ENCODE data around the gene AWAT2. TPM values are rescaled to one million over a fixed set of nuclear protein-coding genes. Genes with fewer than 3 reads are reported as not detected.

Gene AWAT2
- total RNA-seq, 4 donors from 2014 or later: not detected

GRCh38 chrX:70026851-70027200 lies 22.9 kb downstream of the AWAT2 start:
- 60 to 68% methylated on average over 4 of the region's 4 CpGs for WGBS, 2 donors
- Histone ChIP-seq H3K4me3 (no peak overlapping the region), H3K36me3 (no peaks in the 10 kb centered on the region), H3K27me3 (no peaks in the 10 kb centered on the region), H3K4me1 (no peaks in the 10 kb centered on the region), H3K9me3 (no peaks in the 10 kb centered on the region), H3K27ac (no peak overlapping the region)
- no peak for TF ChIP-seq POLR2A (IDR thresholded peaks at IDR 0.05)
- no peak for TF ChIP-seq CTCF (IDR thresholded peaks at IDR 0.05)
- intact Hi-C loops (cut with DNase I): no loop called here
- DNase-seq: no peak

GRCh38 chrX:70026112-70026850 lies 23.5 kb downstream of the AWAT2 start:
- no peaks in the 10 kb centered on the region for H3K27me3 ChIP-seq
- H3K4me3 ChIP-seq: no peak overlapping the region
- WGBS, 2 donors: 35 to 38% methylated on average over 1 of the region's 1 CpG
- no peak for TF ChIP-seq POLR2A (IDR thresholded peaks at IDR 0.05)
- no peak for TF ChIP-seq CTCF (IDR thresholded peaks at IDR 0.05)
- H3K36me3 ChIP-seq: no peaks in the 10 kb centered on the region
- no peak overlapping the region for H3K27ac ChIP-seq
- DNase-seq: no peak
- intact Hi-C loops (cut with DNase I): no loop called here
- no peaks in the 10 kb centered on the region for H3K9me3 ChIP-seq
- no peaks in the 10 kb centered on the region for H3K4me1 ChIP-seq

- no peaks in the 10 kb centered on the region for H3K4me1 ChIP-seq
- H3K36me3 ChIP-seq: no peaks in the 10 kb centered on the region
- TF ChIP-seq CTCF (IDR thresholded peaks at IDR 0.05) (no peak), POLR2A (IDR thresholded peaks at IDR 0.05) (no peak)
- no peaks in the 10 kb centered on the region for H3K27me3 ChIP-seq
- no peak overlapping the region for H3K4me3 ChIP-seq
- no peak for DNase-seq
- intact Hi-C loops (cut with DNase I): no loop called here
- WGBS, 2 donors: 25% methylated on average over 1 of the region's 1 CpG; no CpG with 5 or more reads in 1 of the 2 donors
- H3K9me3 ChIP-seq: no peaks in the 10 kb centered on the region
- H3K27ac ChIP-seq: no peak overlapping the region
Measured at GRCh38 chrX:70025464-70025863, 24.3 kb downstream of the AWAT2 start.

GRCh38 chrX:70022616-70023015 lies 27.1 kb downstream of the AWAT2 start:
- H3K27ac ChIP-seq: no peak overlapping the region
- H3K9me3 ChIP-seq: no peaks in the 10 kb centered on the region
- H3K4me3 ChIP-seq: no peak overlapping the region
- 72 to 93% methylated on average over 4 of the region's 4 CpGs for WGBS, 2 donors
- no peaks in the 10 kb centered on the region for H3K36me3 ChIP-seq
- TF ChIP-seq POLR2A (IDR thresholded peaks at IDR 0.05) (no peak), CTCF (IDR thresholded peaks at IDR 0.05) (no peak)
- no peak for DNase-seq
- no peaks in the 10 kb centered on the region for H3K4me1 ChIP-seq
- intact Hi-C loops (cut with DNase I): no loop called here
- H3K27me3 ChIP-seq: no peaks in the 10 kb centered on the region

- DNase-seq: no peak
- TF ChIP-seq POLR2A (IDR thresholded peaks at IDR 0.05) (no peak), CTCF (IDR thresholded peaks at IDR 0.05) (no peak)
- intact Hi-C loops (cut with DNase I): no loop called here
- no peak overlapping the region for H3K4me3 ChIP-seq
- 88 to 95% methylated on average over 2 of the region's 2 CpGs for WGBS, 2 donors
- peaks cover 0 to 4% (median 0%) of the 10 kb centered on the region in 3 donors for H3K4me1 ChIP-seq
- no peaks in the 10 kb centered on the region for H3K27me3 ChIP-seq
- no peaks in the 10 kb centered on the region for H3K9me3 ChIP-seq
- H3K27ac ChIP-seq: no peak overlapping the region
- no peaks in the 10 kb centered on the region for H3K36me3 ChIP-seq
Measured at GRCh38 chrX:70016513-70016912, 33.2 kb downstream of the AWAT2 start.

Measured in esophagus squamous epithelium (tissue), 5 donors.